ELR (cell line): ENCODE data around the gene KCNJ15.
A peak's percentile ranks its signal among the peaks of the same experiment; 100 is the strongest.
"Not testable (repeated sequence)": the region's sequence is repeated elsewhere in the genome, so short reads cannot be mapped to it uniquely, and the experiment has no call there.

Experiments
- DNase-seq: peaks from one replicate; pipeline ENCODE4 v3.0.0-alpha.2; 2015; ENCODE audit warnings: low read depth

The KCNJ15 gene

GRCh38 chr21:38256599-38257302 is at the start of gene KCNJ15:
Gene KCNJ15, plus strand, starts transcription at chr21:38256991. Its CDS starts 42,271 bp downstream, at chr21:38299262.
- DNase-seq, result no peak

- DNase-seq, result no peak
These were observed 48.7 kb upstream of the KCNJ15 start for GRCh38 chr21:38208118-38208517.

GRCh38 chr21:38211321-38211720 is 45.5 kb upstream of the KCNJ15 start:
- DNase-seq, result no peak

- no peak for DNase-seq
These were observed 44.1 kb upstream of the KCNJ15 start for GRCh38 chr21:38212706-38213105.

GRCh38 chr21:38219049-38219628 is 37.7 kb upstream of the KCNJ15 start:
- peak; percentile 84 for DNase-seq

- DNase-seq, result no peak
These were observed 36.5 kb upstream of the KCNJ15 start for GRCh38 chr21:38220270-38220737.

- DNase-seq, result peak; percentile 55
These were observed 35.2 kb upstream of the KCNJ15 start for GRCh38 chr21:38221594-38221993.

GRCh38 chr21:38223893-38224540 is 32.8 kb upstream of the KCNJ15 start:
- peak; percentile 25 for DNase-seq

GRCh38 chr21:38227401-38227800 is 29.4 kb upstream of the KCNJ15 start:
- no peak for DNase-seq

GRCh38 chr21:38228115-38228514 is 28.7 kb upstream of the KCNJ15 start:
- no peak for DNase-seq

- DNase-seq, result no peak
These were observed 28.3 kb upstream of the KCNJ15 start for GRCh38 chr21:38228537-38228936.

GRCh38 chr21:38229260-38229877 is 27.4 kb upstream of the KCNJ15 start:
- DNase-seq, result peak; percentile 13

GRCh38 chr21:38234395-38235142 is 22.2 kb upstream of the KCNJ15 start:
- no peak for DNase-seq

GRCh38 chr21:38235251-38235650 is 21.5 kb upstream of the KCNJ15 start:
- not testable (repeated sequence) for DNase-seq

- DNase-seq, result no peak
These were observed 20.6 kb upstream of the KCNJ15 start for GRCh38 chr21:38236232-38236631.

- no peak for DNase-seq
These were observed 17.1 kb upstream of the KCNJ15 start for GRCh38 chr21:38239672-38240071.

GRCh38 chr21:38240129-38240528 is 16.7 kb upstream of the KCNJ15 start:
- no peak for DNase-seq

GRCh38 chr21:38241029-38241740 is 15.6 kb upstream of the KCNJ15 start:
- DNase-seq, result peak; percentile 45

GRCh38 chr21:38242061-38242460 is 14.7 kb upstream of the KCNJ15 start:
- no peak for DNase-seq

- DNase-seq, result no peak
These were observed 12.9 kb upstream of the KCNJ15 start for GRCh38 chr21:38243732-38244406.

GRCh38 chr21:38244407-38244787 is 12.4 kb upstream of the KCNJ15 start:
- DNase-seq, result no peak
